Measurements from ENCODE around the gene DAZAP1.
"Not testable (repeated sequence)": the region's sequence is repeated elsewhere in the genome, so short reads cannot be mapped to it uniquely, and the experiment has no call there.

The DAZAP1 gene

GRCh38 chr19:1474765-1475351, 67.5 kb downstream of the DAZAP1 start:
- DNase-seq, result no peak

- no peak for DNase-seq
Observed at GRCh38 chr19:1475751-1476437, 68.5 kb downstream of the DAZAP1 start.

DNA sequence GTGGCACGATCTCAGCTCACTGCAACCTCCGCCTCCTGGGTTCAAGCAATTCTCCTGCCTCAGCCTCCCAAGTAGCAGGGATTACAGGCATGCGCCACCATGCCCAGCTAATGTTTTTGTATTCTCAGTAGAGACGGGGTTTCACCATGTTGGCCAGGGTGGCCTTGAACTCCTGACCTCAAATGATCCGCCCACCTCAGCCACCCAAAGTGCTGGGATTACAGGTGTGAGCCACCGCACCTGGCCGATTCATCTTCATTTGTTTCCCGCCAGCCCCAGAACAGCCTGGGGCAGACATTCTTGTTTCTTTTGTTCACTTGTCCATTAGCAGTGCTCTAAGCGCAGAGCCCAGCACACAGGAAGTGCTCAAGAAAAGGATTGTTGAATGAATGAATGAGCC, 69.7 kb downstream of the DAZAP1 start:
- DNase-seq, result not testable (repeated sequence)

- DNase-seq, result peak; percentile 94
Observed at GRCh38 chr19:1478934-1479707, 71.7 kb downstream of the DAZAP1 start, which contains the start of gene C19orf25. TSS of gene C19orf25 (minus strand) at chr19:1479215. CDS start at chr19:1478903, 312 bp downstream.

- no peak for DNase-seq
Observed at GRCh38 chr19:1481224-1481892, 74.0 kb downstream of the DAZAP1 start.

GRCh38 chr19:1481893-1482360, 74.5 kb downstream of the DAZAP1 start:
- no peak for DNase-seq

DNA sequence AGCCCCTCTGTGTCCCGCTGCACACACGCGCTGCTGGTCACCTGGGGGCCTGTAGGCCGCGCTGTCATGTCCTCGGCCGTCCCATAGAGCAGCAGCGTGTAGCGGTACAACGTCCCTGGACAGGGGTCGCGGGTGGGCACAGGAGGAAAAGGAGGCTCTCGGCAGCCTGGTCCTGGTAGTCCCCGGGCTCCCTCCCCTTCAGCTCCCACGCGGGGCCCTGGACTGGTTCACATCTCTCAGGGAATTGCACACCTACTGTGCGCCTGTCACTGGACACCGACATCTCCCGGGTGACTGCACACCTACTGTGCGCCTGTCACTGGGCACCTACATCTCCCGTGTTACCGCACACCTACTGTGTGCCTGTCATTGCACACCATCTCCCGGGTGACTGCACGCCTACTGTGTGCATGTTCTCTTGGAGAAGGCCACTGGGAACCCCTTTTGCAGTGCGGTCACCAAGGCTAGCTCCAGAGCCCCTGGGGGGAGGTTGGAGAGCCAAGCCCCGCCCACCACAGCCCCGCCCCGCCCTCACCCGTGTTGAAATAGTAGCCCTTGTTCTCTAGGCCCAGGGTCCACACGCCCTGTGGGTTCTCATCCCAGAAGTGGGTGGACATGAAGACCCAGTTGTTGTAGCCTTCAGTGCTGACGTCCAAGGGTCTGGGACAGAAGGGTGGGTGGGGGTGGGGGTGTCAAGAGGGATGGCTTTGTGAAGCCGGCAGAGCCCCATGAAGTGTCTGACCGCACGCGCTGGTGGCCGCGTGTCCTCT, 75.2 kb downstream of the DAZAP1 start:
- DNase-seq, result no peak

DNA sequence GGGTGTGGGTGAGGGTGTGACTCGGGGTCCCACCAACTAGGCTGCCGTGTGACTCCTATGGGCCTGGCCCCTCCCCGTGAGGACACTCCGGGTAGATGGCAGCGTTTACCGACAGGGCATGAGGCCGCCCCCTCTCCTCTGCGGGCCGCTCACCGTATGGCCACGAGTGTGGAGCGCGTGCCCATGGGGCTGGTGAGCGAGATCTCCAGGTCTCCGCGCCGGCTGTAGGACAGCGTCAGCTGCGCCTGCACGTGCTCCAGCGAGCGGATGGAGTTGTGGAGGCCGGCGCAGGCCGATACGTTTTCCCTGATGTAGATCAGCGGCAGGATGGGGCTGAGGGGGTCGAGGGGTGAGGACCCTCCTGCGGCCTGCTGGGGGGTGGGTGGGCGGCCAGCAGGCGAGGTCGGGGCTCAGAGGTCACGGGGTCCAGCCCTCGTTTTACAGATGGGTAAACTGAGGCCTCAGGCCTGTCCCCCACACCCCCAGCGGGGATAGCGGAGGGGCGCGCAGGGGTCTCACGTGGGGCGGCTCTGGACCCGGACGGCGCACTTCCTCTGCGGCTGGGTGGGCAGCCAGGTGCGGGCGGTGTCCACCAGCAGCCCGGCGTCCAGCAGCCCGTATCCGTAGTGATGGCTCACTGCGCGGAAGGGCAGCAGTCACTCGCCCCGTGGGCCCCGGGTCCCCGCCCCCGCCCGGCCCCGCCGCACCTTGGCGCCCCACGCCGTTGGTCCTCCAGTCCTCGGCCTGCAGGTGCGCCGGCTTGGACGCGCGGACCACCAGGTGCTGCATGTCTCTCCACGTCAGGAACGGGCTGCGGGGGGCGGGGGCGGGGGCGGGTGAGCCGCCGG, 76.0 kb downstream of the DAZAP1 start:
- DNase-seq, result no peak

GRCh38 chr19:1483979-1484428, 76.6 kb downstream of the DAZAP1 start:
- DNase-seq, result no peak
